ENCODE results near the gene CSF3. TPM values are rescaled to one million over a fixed set of nuclear protein-coding genes. Genes with fewer than 3 reads are reported as not detected.

CSF3 gene
- total RNA-seq, 1 donor from 2014 or later, result not detected

GRCh38 chr17:40024901-40025300, 9.7 kb downstream of the CSF3 start:
- no peak for DNase-seq

GRCh38 chr17:40025559-40025958, 10.3 kb downstream of the CSF3 start:
- no peak for DNase-seq

GRCh38 chr17:40025991-40026815, 11.0 kb downstream of the CSF3 start:
- no peak for DNase-seq

- peak; percentile 10 for DNase-seq
Measured at GRCh38 chr17:40026816-40027613, 11.8 kb downstream of the CSF3 start.

GRCh38 chr17:40027614-40028012, 12.4 kb downstream of the CSF3 start:
- no peak for DNase-seq

- DNase-seq, result no peak
Measured at GRCh38 chr17:40028595-40028994, 13.4 kb downstream of the CSF3 start.

- no peak for DNase-seq
Measured at GRCh38 chr17:40031706-40032105, 16.5 kb downstream of the CSF3 start.

GRCh38 chr17:40032322-40033320, 17.4 kb downstream of the CSF3 start:
- DNase-seq, result no peak

- no peak for DNase-seq
Measured at GRCh38 chr17:40033339-40033738, 18.1 kb downstream of the CSF3 start.

GRCh38 chr17:40034426-40035161, 19.4 kb downstream of the CSF3 start:
- DNase-seq, result no peak

- DNase-seq, result no peak
Measured at GRCh38 chr17:40035162-40035559, 19.9 kb downstream of the CSF3 start.

GRCh38 chr17:40038882-40039513, 23.8 kb downstream of the CSF3 start:
- DNase-seq, result peak; percentile 80

- no peak for DNase-seq
Measured at GRCh38 chr17:40041196-40041595, 26.0 kb downstream of the CSF3 start.

- no peak for DNase-seq
Measured at GRCh38 chr17:40056379-40057015, 41.3 kb downstream of the CSF3 start.

- no peak for DNase-seq
Measured at GRCh38 chr17:40058186-40058784, 43.0 kb downstream of the CSF3 start.

- no peak for DNase-seq
Measured at GRCh38 chr17:40058865-40059264, 43.6 kb downstream of the CSF3 start.

GRCh38 chr17:40059729-40060475, 44.7 kb downstream of the CSF3 start:
- no peak for DNase-seq

GRCh38 chr17:40060887-40061608, 45.8 kb downstream of the CSF3 start:
- DNase-seq, result no peak

GRCh38 chr17:40061609-40062038, 46.4 kb downstream of the CSF3 start:
- DNase-seq, result no peak
